Middle frontal gyrus (tissue), 1 donor: Measurements from ENCODE around the gene PSMD3.

Experiments used
- DNase-seq: peaks from one replicate; pipeline ENCODE4 v3.0.0-alpha.2; 2015; ENCODE audit warnings: low spot score; ENCODE audit errors: extremely low spot score

The PSMD3 gene

GRCh38 chr17:40022497-40022896 is 41.9 kb downstream of the PSMD3 start:
- DNase-seq, result no peak

- DNase-seq, result no peak
Observed at GRCh38 chr17:40022961-40023541, 42.4 kb downstream of the PSMD3 start.

- DNase-seq, result no peak
Observed at GRCh38 chr17:40023590-40024292, 43.1 kb downstream of the PSMD3 start.

GRCh38 chr17:40024901-40025300 is 44.3 kb downstream of the PSMD3 start:
- no peak for DNase-seq

- no peak for DNase-seq
Observed at GRCh38 chr17:40025559-40025958, 45.0 kb downstream of the PSMD3 start.

- no peak for DNase-seq
Observed at GRCh38 chr17:40025991-40026815, 45.6 kb downstream of the PSMD3 start.

- peak; percentile 22 for DNase-seq
Observed at GRCh38 chr17:40026816-40027613, 46.4 kb downstream of the PSMD3 start.

GRCh38 chr17:40027614-40028012 is 47.0 kb downstream of the PSMD3 start:
- no peak for DNase-seq

- no peak for DNase-seq
Observed at GRCh38 chr17:40028595-40028994, 48.0 kb downstream of the PSMD3 start.

- DNase-seq, result no peak
Observed at GRCh38 chr17:40031706-40032105, 51.1 kb downstream of the PSMD3 start.

- no peak for DNase-seq
Observed at GRCh38 chr17:40032322-40033320, 52.0 kb downstream of the PSMD3 start.

GRCh38 chr17:40033339-40033738 is 52.7 kb downstream of the PSMD3 start:
- no peak for DNase-seq

GRCh38 chr17:40034426-40035161 is 54.0 kb downstream of the PSMD3 start:
- no peak for DNase-seq

GRCh38 chr17:40035162-40035559 is 54.6 kb downstream of the PSMD3 start:
- peak; percentile 59 for DNase-seq

- DNase-seq, result no peak
Observed at GRCh38 chr17:40038882-40039513, 58.4 kb downstream of the PSMD3 start.

GRCh38 chr17:40041196-40041595 is 60.6 kb downstream of the PSMD3 start:
- DNase-seq, result no peak
